MM.1S (cell line): ENCODE data around the gene DGKI.

Experiments used
- DNase-seq: peaks from one replicate; pipeline ENCODE4 v3.0.0-alpha.2; 2015
- H2AFZ ChIP-seq: fragments of 300-600 bp; sonication (generic); 2 replicates; pipeline ENCODE4 v1.6.0; 2016; ENCODE audit warnings: antibody characterized with exemption, low read length
- H3F3A ChIP-seq: fragments of 300-600 bp; sonication (generic); 2 replicates; pipeline ENCODE4 v1.6.1; 2016; ENCODE audit warnings: mild to moderate bottlenecking, antibody characterized with exemption, low read length, moderate library complexity, mixed read lengths; ENCODE audit not compliant: insufficient read depth
- H3K27ac ChIP-seq: fragments of 300-600 bp; sonication (generic); 2 replicates; pipeline ENCODE4 v1.5.1; 2016; ENCODE audit warnings: mild to moderate bottlenecking, low read length
- H3K27me3 ChIP-seq: fragments of 300-600 bp; sonication (generic); replicated peaks from 2 replicates; pipeline ENCODE4 v1.6.0; 2016; ENCODE audit warnings: low read length; ENCODE audit not compliant: insufficient read depth
- H3K36me3 ChIP-seq: fragments of 300-600 bp; sonication (generic); replicated peaks from 2 replicates; pipeline ENCODE4 v1.6.1; 2016; ENCODE audit warnings: mild to moderate bottlenecking, low read length, mixed read lengths; ENCODE audit not compliant: insufficient read depth
- H3K4me1 ChIP-seq: fragments of 300-600 bp; sonication (generic); 2 replicates; pipeline ENCODE4 v1.6.1; 2016; ENCODE audit warnings: low read length, mixed read lengths
- H3K4me2 ChIP-seq: fragments of 300-600 bp; sonication (generic); 2 replicates; pipeline ENCODE4 v1.6.0; 2016; ENCODE audit warnings: low read depth, low read length
- H3K4me3 ChIP-seq: fragments of 300-600 bp; sonication (generic); 2 replicates; pipeline ENCODE4 v1.5.1; 2016; ENCODE audit warnings: low read length, mixed read lengths
- H3K79me2 ChIP-seq: fragments of 300-600 bp; sonication (generic); 2 replicates; pipeline ENCODE4 v1.6.1; 2016; ENCODE audit warnings: mixed run types, low read length, mixed read lengths
- H3K9ac ChIP-seq: fragments of 300-600 bp; sonication (generic); 2 replicates; pipeline ENCODE4 v1.6.1; 2016; ENCODE audit warnings: low read length, mixed read lengths
- H3K9me2 ChIP-seq: fragments of 300-600 bp; sonication (generic); replicated peaks from 2 replicates; pipeline ENCODE4 v1.6.1; 2016; ENCODE audit warnings: mild to moderate bottlenecking, low read length, mixed read lengths; ENCODE audit not compliant: insufficient read depth
- H3K9me3 ChIP-seq: fragments of 300-600 bp; sonication (generic); replicated peaks from 2 replicates; pipeline ENCODE4 v1.6.1; 2016; ENCODE audit warnings: mild to moderate bottlenecking, low read length, mixed read lengths; ENCODE audit not compliant: insufficient read depth
- H4K20me1 ChIP-seq: fragments of 300-600 bp; sonication (generic); 2 replicates; pipeline ENCODE4 v1.6.1; 2016; ENCODE audit warnings: mild to moderate bottlenecking, low read length, moderate library complexity, mixed read lengths; ENCODE audit not compliant: insufficient read depth
- CTCF ChIP-seq: fragments of 300-600 bp; sonication (generic); IDR thresholded peaks from 2 replicates; pipeline ENCODE4 v1.5.1; 2016; ENCODE audit warnings: antibody characterized with exemption, low read length, mixed read lengths
- EZH2 ChIP-seq: fragments of 300-600 bp; sonication (generic); optimal IDR thresholded peaks from 2 replicates; pipeline ENCODE3; 2017; ENCODE audit warnings: low read depth, mild to moderate bottlenecking, antibody characterized with exemption, low read length, mixed read lengths
- EZH2phosphoT487 ChIP-seq: fragments of 300-600 bp; sonication (generic); IDR thresholded peaks from 2 replicates; pipeline ENCODE4 v1.6.1; 2018; ENCODE audit warnings: antibody characterized with exemption, low read length

The DGKI gene

GRCh38 chr7:137727413-137727812, 119.4 kb downstream of the DGKI start:
- H3K9me2 ChIP-seq, result no peaks in the 10 kb centered on the region
- no peak overlapping the region for H2AFZ ChIP-seq
- peaks cover 15% of the 10 kb centered on the region for H3K4me1 ChIP-seq
- no peak overlapping the region for H3K4me2 ChIP-seq
- no peak overlapping the region for H3K9ac ChIP-seq
- H3K36me3 ChIP-seq, result no peaks in the 10 kb centered on the region
- no peaks in the 10 kb centered on the region for H3K79me2 ChIP-seq
- no peaks in the 10 kb centered on the region for H3K9me3 ChIP-seq
- H4K20me1 ChIP-seq, result no peaks in the 10 kb centered on the region
- DNase-seq, result no peak
- no peak overlapping the region for H3K27ac ChIP-seq
- no peak overlapping the region for H3K4me3 ChIP-seq
- no peak for TF ChIP-seq EZH2phosphoT487
- H3F3A ChIP-seq, result no peaks in the 10 kb centered on the region
- no peaks in the 10 kb centered on the region for H3K27me3 ChIP-seq

GRCh38 chr7:137718355-137718754, 128.4 kb downstream of the DGKI start:
- Histone ChIP-seq H3K9me3 (no peaks in the 10 kb centered on the region), H3K79me2 (no peaks in the 10 kb centered on the region), H4K20me1 (no peaks in the 10 kb centered on the region), H3K9me2 (no peaks in the 10 kb centered on the region), H3K4me1 (no peaks in the 10 kb centered on the region), H3K27ac (no peak overlapping the region), H3K9ac (no peak overlapping the region), H3K36me3 (no peaks in the 10 kb centered on the region), H3F3A (no peaks in the 10 kb centered on the region), H3K27me3 (no peaks in the 10 kb centered on the region), H3K4me3 (no peak overlapping the region), H2AFZ (no peak overlapping the region), H3K4me2 (no peak overlapping the region)
- TF ChIP-seq EZH2 (no peak), CTCF (no peak), EZH2phosphoT487 (no peak)
- no peak for DNase-seq

- Histone ChIP-seq H3F3A (no peaks in the 10 kb centered on the region), H3K4me1 (no peaks in the 10 kb centered on the region), H2AFZ (no peak overlapping the region), H3K9ac (no peak overlapping the region), H3K9me3 (no peaks in the 10 kb centered on the region), H3K27me3 (no peaks in the 10 kb centered on the region), H4K20me1 (no peaks in the 10 kb centered on the region), H3K4me3 (no peak overlapping the region), H3K27ac (no peak overlapping the region), H3K9me2 (no peaks in the 10 kb centered on the region), H3K36me3 (no peaks in the 10 kb centered on the region), H3K79me2 (no peaks in the 10 kb centered on the region), H3K4me2 (no peak overlapping the region)
- TF ChIP-seq CTCF (no peak), EZH2phosphoT487 (no peak), EZH2 (no peak)
- DNase-seq, result no peak
Measured at GRCh38 chr7:137717811-137718271, 128.9 kb downstream of the DGKI start.

- no peak overlapping the region for H3K9ac ChIP-seq
- no peak for DNase-seq
- no peak overlapping the region for H3K4me3 ChIP-seq
- H3K27me3 ChIP-seq, result no peaks in the 10 kb centered on the region
- H3K9me2 ChIP-seq, result no peaks in the 10 kb centered on the region
- H3K27ac ChIP-seq, result no peak overlapping the region
- H3K4me1 ChIP-seq, result no peaks in the 10 kb centered on the region
- no peaks in the 10 kb centered on the region for H3K9me3 ChIP-seq
- H3K4me2 ChIP-seq, result no peak overlapping the region
- H4K20me1 ChIP-seq, result no peaks in the 10 kb centered on the region
- no peaks in the 10 kb centered on the region for H3F3A ChIP-seq
- no peak overlapping the region for H2AFZ ChIP-seq
- TF ChIP-seq EZH2phosphoT487, result no peak
- TF ChIP-seq EZH2, result no peak
- TF ChIP-seq CTCF, result no peak
- H3K79me2 ChIP-seq, result no peaks in the 10 kb centered on the region
- H3K36me3 ChIP-seq, result no peaks in the 10 kb centered on the region
Measured at GRCh38 chr7:137717045-137717444, 129.7 kb downstream of the DGKI start.
